BE2C (cell line): ENCODE data around the gene FYN.

ENCODE experiments used
- DNase-seq: peaks from one replicate; pipeline ENCODE4 v3.0.0-alpha.2; 2020
- H3K27me3 ChIP-seq: fragments of 250-450 bp; sonication (Bioruptor Pico); 2 replicates; pipeline ENCODE4 v1.5.1; 2020; ENCODE audit warnings: mild to moderate bottlenecking
- H3K36me3 ChIP-seq: fragments of 250-450 bp; sonication (Bioruptor Pico); 2 replicates; pipeline ENCODE4 v1.5.1; 2020; ENCODE audit warnings: mild to moderate bottlenecking
- H3K4me1 ChIP-seq: fragments of 250-450 bp; sonication (Bioruptor Pico); 2 replicates; pipeline ENCODE4 v1.5.1; 2020
- H3K4me3 ChIP-seq: 2 replicates; pipeline ENCODE4 v1.5.1; 2011; ENCODE audit warnings: low read depth, low read length
- H3K9me3 ChIP-seq: fragments of 250-450 bp; sonication (Bioruptor Pico); 2 replicates; pipeline ENCODE4 v1.5.1; 2020
- CTCF ChIP-seq: IDR thresholded peaks from 2 replicates; pipeline ENCODE4 v1.5.1; 2012; ENCODE audit warnings: mild to moderate bottlenecking, low read depth, low read length

FYN gene

GRCh38 chr6:111782887-111783466, 90.3 kb downstream of the FYN start:
- no peaks in the 10 kb centered on the region for H3K27me3 ChIP-seq
- H3K4me1 ChIP-seq: peaks cover 12% of the 10 kb centered on the region
- no peaks in the 10 kb centered on the region; the same call in 1 of the 2 replicates for H3K36me3 ChIP-seq
- no peak overlapping the region for H3K4me3 ChIP-seq
- no peak for TF ChIP-seq CTCF
- DNase-seq: no peak
- no peaks in the 10 kb centered on the region for H3K9me3 ChIP-seq

GRCh38 chr6:111782192-111782809, 91.0 kb downstream of the FYN start:
- H3K36me3 ChIP-seq: no peaks in the 10 kb centered on the region; the same call in 1 of the 2 replicates
- H3K4me1 ChIP-seq: peaks cover 19% of the 10 kb centered on the region
- no peak for TF ChIP-seq CTCF
- no peaks in the 10 kb centered on the region for H3K27me3 ChIP-seq
- H3K4me3 ChIP-seq: no peak overlapping the region
- H3K9me3 ChIP-seq: no peaks in the 10 kb centered on the region
- DNase-seq: no peak

GRCh38 chr6:111781041-111781708, 92.1 kb downstream of the FYN start:
- Histone ChIP-seq H3K4me1 (peaks cover 30% of the 10 kb centered on the region), H3K4me3 (no peak overlapping the region), H3K36me3 (no peaks in the 10 kb centered on the region; the same call in 1 of the 2 replicates), H3K27me3 (no peaks in the 10 kb centered on the region), H3K9me3 (no peaks in the 10 kb centered on the region)
- TF ChIP-seq CTCF: no peak
- DNase-seq: peak; percentile 24

- no peak overlapping the region for H3K4me3 ChIP-seq
- DNase-seq: no peak
- no peak for TF ChIP-seq CTCF
- no peaks in the 10 kb centered on the region; the same call in 1 of the 2 replicates for H3K36me3 ChIP-seq
- no peaks in the 10 kb centered on the region for H3K27me3 ChIP-seq
- H3K4me1 ChIP-seq: peaks cover 33% of the 10 kb centered on the region
- H3K9me3 ChIP-seq: no peaks in the 10 kb centered on the region
Measured at GRCh38 chr6:111780393-111780792, 92.9 kb downstream of the FYN start.

GRCh38 chr6:111779660-111780059, 93.6 kb downstream of the FYN start:
- DNase-seq: no peak
- H3K9me3 ChIP-seq: no peaks in the 10 kb centered on the region
- H3K4me1 ChIP-seq: peaks cover 28% of the 10 kb centered on the region
- H3K4me3 ChIP-seq: no peak overlapping the region
- no peaks in the 10 kb centered on the region; the same call in 1 of the 2 replicates for H3K36me3 ChIP-seq
- no peaks in the 10 kb centered on the region for H3K27me3 ChIP-seq
- TF ChIP-seq CTCF: no peak

- no peaks in the 10 kb centered on the region; the same call in 1 of the 2 replicates for H3K36me3 ChIP-seq
- no peak overlapping the region for H3K4me3 ChIP-seq
- H3K9me3 ChIP-seq: no peaks in the 10 kb centered on the region
- no peak for TF ChIP-seq CTCF
- no peaks in the 10 kb centered on the region for H3K27me3 ChIP-seq
- H3K4me1 ChIP-seq: peaks cover 28% of the 10 kb centered on the region
- no peak for DNase-seq
Measured at GRCh38 chr6:111779031-111779430, 94.2 kb downstream of the FYN start.
